SK-N-SH (cell line): ENCODE data around the gene RPL26.

ENCODE experiments used
- FOXJ3 ChIP-seq: sonication (generic); formaldehyde crosslinking; IDR thresholded peaks from 2 replicates; pipeline ENCODE4 v1.5.1; 2020; ENCODE audit warnings: mild to moderate bottlenecking, missing genetic modification reagents
- NFIC ChIP-seq: IDR thresholded peaks from 2 replicates; pipeline ENCODE4 v1.4.0; 2012; ENCODE audit warnings: borderline replicate concordance
- PBX3 ChIP-seq: IDR thresholded peaks from 2 replicates; pipeline ENCODE4; 2012
- RCOR1 ChIP-seq: fragments of 150-350 bp; IDR thresholded peaks from 2 replicates; pipeline ENCODE4 v1.6.1; 2017; ENCODE audit warnings: antibody characterized with exemption, low read length
- REST ChIP-seq: IDR thresholded peaks from 2 replicates; pipeline ENCODE4 v1.6.1; 2012; ENCODE audit warnings: mild to moderate bottlenecking, low read depth, low read length, moderate library complexity
- TF ChIP-seq, protein P1 (sequence below): fragments of 200-600 bp; sonication (generic); IDR thresholded peaks from 2 replicates; pipeline ENCODE4 v1.6.1; 2017; ENCODE audit warnings: antibody characterized with exemption, mild to moderate bottlenecking, moderate library complexity

GRCh38 chr17:8338753-8339140 is 44.2 kb downstream of the RPL26 start:
- TF ChIP-seq, protein P1, sequence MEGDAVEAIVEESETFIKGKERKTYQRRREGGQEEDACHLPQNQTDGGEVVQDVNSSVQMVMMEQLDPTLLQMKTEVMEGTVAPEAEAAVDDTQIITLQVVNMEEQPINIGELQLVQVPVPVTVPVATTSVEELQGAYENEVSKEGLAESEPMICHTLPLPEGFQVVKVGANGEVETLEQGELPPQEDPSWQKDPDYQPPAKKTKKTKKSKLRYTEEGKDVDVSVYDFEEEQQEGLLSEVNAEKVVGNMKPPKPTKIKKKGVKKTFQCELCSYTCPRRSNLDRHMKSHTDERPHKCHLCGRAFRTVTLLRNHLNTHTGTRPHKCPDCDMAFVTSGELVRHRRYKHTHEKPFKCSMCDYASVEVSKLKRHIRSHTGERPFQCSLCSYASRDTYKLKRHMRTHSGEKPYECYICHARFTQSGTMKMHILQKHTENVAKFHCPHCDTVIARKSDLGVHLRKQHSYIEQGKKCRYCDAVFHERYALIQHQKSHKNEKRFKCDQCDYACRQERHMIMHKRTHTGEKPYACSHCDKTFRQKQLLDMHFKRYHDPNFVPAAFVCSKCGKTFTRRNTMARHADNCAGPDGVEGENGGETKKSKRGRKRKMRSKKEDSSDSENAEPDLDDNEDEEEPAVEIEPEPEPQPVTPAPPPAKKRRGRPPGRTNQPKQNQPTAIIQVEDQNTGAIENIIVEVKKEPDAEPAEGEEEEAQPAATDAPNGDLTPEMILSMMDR: no peak
- no peak for TF ChIP-seq NFIC
- no peak for TF ChIP-seq FOXJ3
- TF ChIP-seq PBX3: no peak
- TF ChIP-seq RCOR1: no peak
- TF ChIP-seq REST: no peak
